Transverse colon (tissue), 4 donors: ENCODE results near the gene CST5. TPM values are rescaled to one million over a fixed set of nuclear protein-coding genes. Genes with fewer than 3 reads are reported as not detected.

Experiments
- DNase-seq: peaks from one replicate; pipeline ENCODE4 v3.0.0-alpha.2; 2019
- H3K27ac ChIP-seq, 4 donors: fragments of 200-600 bp; sonication (generic); 2 replicates each; pipeline ENCODE4 v1.5.1; 2016 to 2018; ENCODE audit warnings: inconsistent platforms in 4 of 4
- H3K27me3 ChIP-seq: fragments of 200-600 bp; sonication (generic); 2 replicates; pipeline ENCODE4 v1.5.1; 2017; ENCODE audit warnings: inconsistent platforms
- H3K36me3 ChIP-seq, 4 donors: fragments of 200-600 bp; sonication (generic); 2 replicates each; pipeline ENCODE4 v1.5.1; 2017 to 2019; ENCODE audit warnings: inconsistent platforms in 4 of 4
- H3K4me1 ChIP-seq, 4 donors: fragments of 200-600 bp; sonication (generic); 2 replicates each; pipeline ENCODE4 v1.5.1; 2017 to 2020; ENCODE audit warnings: inconsistent platforms in 4 of 4
- H3K4me3 ChIP-seq, 4 donors: fragments of 200-600 bp; sonication (generic); 1 replicate in 1 of 4; 2 replicates in 3 of 4; pipeline versions ENCODE4 v1.5.1 to v1.6.1; 2017 to 2019; ENCODE audit warnings: inconsistent platforms in 4 of 4
- H3K9me3 ChIP-seq, 2 donors: fragments of 200-600 bp; sonication (generic); 2 replicates each; pipeline ENCODE4 v1.5.1; 2017 to 2019; ENCODE audit warnings: inconsistent platforms in 2 of 2
- CTCF ChIP-seq, 5 experiments: fragments of 200-600 bp in 3 of 5; fragments of 450-650 bp in 2 of 5; sonication (generic) in 3 of 5; IDR thresholded peaks; 1 replicate in 2 of 5; 2 replicates in 3 of 5; pipeline ENCODE4 v1.5.1; 2016 to 2017; ENCODE audit warnings: antibody characterized with exemption in 5 of 5, inconsistent platforms in 3 of 5, mild to moderate bottlenecking in 2 of 5, moderate library complexity in 1 of 5
- EP300 ChIP-seq: sonication (generic); formaldehyde crosslinking; IDR thresholded peaks from one replicate; pipeline ENCODE4 v1.6.1; 2017; ENCODE audit warnings: antibody characterized with exemption, low read depth
- POLR2A ChIP-seq: fragments of 450-650 bp; IDR thresholded peaks from one replicate; pipeline ENCODE4 v1.6.1; 2016; ENCODE audit warnings: antibody characterized with exemption, mild to moderate bottlenecking, moderate library complexity
- POLR2AphosphoS5 ChIP-seq, 3 donors: sonication (generic); formaldehyde crosslinking; IDR thresholded peaks; one replicate each; pipeline ENCODE4 v1.6.1; 2016; ENCODE audit warnings: antibody characterized with exemption in 3 of 3
- WGBS, 2 donors: methylation state at CpG; one replicate each; pipeline ENCODE4 v1.1.5; 2018; ENCODE audit warnings: low coverage in 1 of 2; 5-methylcytosine and 5-hydroxymethylcytosine counted together
- in situ Hi-C, 4 donors: fragments of 200-750 bp; cut with MboI; loops; one replicate each; pipeline versions ENCODE4 v1.15.0 to v1.15.1; 2017; ENCODE audit warnings: low sequenced_read_pairs in 3 of 4, low pct_ligation_motif_present in 1 of 4, low pct_unique_long_range_greater_than_20kb in 1 of 4
- intact Hi-C: fragments of 100-400 bp; cut with DNase I; formaldehyde crosslinking; loops from one replicate; pipeline ENCODE4 v1.15.1; 2023; ENCODE audit warnings: low total_unique reads
- total RNA-seq, 4 donors: library from RNA; depleted of rRNA; stranded (reverse); fragments of >200 nt; gene quantifications; one replicate each; pipeline ENCODE4 v1.1.0, GENCODE V29; 2016

CST5 gene
- total RNA-seq, 4 donors from 2014 or later: not detected

GRCh38 chr20:23926526-23926880, 47.0 kb upstream of the CST5 start:
- Histone ChIP-seq H3K27ac (no peak overlapping the region), H3K4me1 (no peaks in the 10 kb centered on the region), H3K9me3 (no peaks in the 10 kb centered on the region), H3K27me3 (no peaks in the 10 kb centered on the region), H3K4me3 (no peak overlapping the region), H3K36me3 (no peaks in the 10 kb centered on the region)
- in situ Hi-C loops: loop anchor here in 1 of 4 donors (25.0 kb wide), 1 partner anchor 986 kb away; no protein-coding TSS in a partner anchor
- DNase-seq: no peak
- no peak for TF ChIP-seq EP300
- WGBS, 2 donors: 73% methylated on average over 2 of the region's 2 CpGs; no CpG with 5 or more reads in 1 of the 2 donors
- intact Hi-C loops: no loop called here

GRCh38 chr20:23925789-23926525, 46.4 kb upstream of the CST5 start:
- no peaks in the 10 kb centered on the region for H3K27me3 ChIP-seq
- in situ Hi-C loops (loop anchor here in 1 of 4 donors (25.0 kb wide), 1 partner anchor 986 kb away; no protein-coding TSS in a partner anchor), intact Hi-C loops (no loop called here)
- no peak overlapping the region for H3K27ac ChIP-seq
- WGBS, 2 donors: 74% methylated on average over 6 of the region's 6 CpGs; no CpG with 5 or more reads in 1 of the 2 donors
- TF ChIP-seq CTCF (IDR thresholded peaks at IDR 0.05): no peak
- no peak for TF ChIP-seq POLR2AphosphoS5 (IDR thresholded peaks at IDR 0.05)
- no peak for TF ChIP-seq EP300
- TF ChIP-seq POLR2A: no peak
- H3K36me3 ChIP-seq: no peaks in the 10 kb centered on the region
- no peaks in the 10 kb centered on the region for H3K9me3 ChIP-seq
- no peak overlapping the region for H3K4me3 ChIP-seq
- no peaks in the 10 kb centered on the region for H3K4me1 ChIP-seq
- DNase-seq: no peak

GRCh38 chr20:23924751-23925150, 45.2 kb upstream of the CST5 start:
- H3K4me3 ChIP-seq: no peak overlapping the region
- no peaks in the 10 kb centered on the region for H3K9me3 ChIP-seq
- H3K27ac ChIP-seq: no peak overlapping the region
- DNase-seq: no peak
- intact Hi-C loops: no loop called here
- in situ Hi-C loops: loop anchor here in 1 of 4 donors (25.0 kb wide), 1 partner anchor 988 kb away; no protein-coding TSS in a partner anchor
- WGBS, 2 donors: 76% methylated on average over 2 of the region's 2 CpGs; no CpG with 5 or more reads in 1 of the 2 donors
- TF ChIP-seq POLR2A (no peak), CTCF (IDR thresholded peaks at IDR 0.05) (no peak), POLR2AphosphoS5 (IDR thresholded peaks at IDR 0.05) (no peak), EP300 (no peak)
- H3K4me1 ChIP-seq: no peaks in the 10 kb centered on the region
- no peaks in the 10 kb centered on the region for H3K36me3 ChIP-seq
- H3K27me3 ChIP-seq: no peaks in the 10 kb centered on the region

- H3K27ac ChIP-seq: no peak overlapping the region
- WGBS, 2 donors: 64% methylated on average over 7 of the region's 7 CpGs; no CpG with 5 or more reads in 1 of the 2 donors
- H3K4me1 ChIP-seq: no peaks in the 10 kb centered on the region
- no peaks in the 10 kb centered on the region for H3K9me3 ChIP-seq
- no peak for DNase-seq
- in situ Hi-C loops: no loop called here
- intact Hi-C loops: no loop called here
- H3K27me3 ChIP-seq: no peaks in the 10 kb centered on the region
- H3K36me3 ChIP-seq: no peaks in the 10 kb centered on the region
- no peak overlapping the region for H3K4me3 ChIP-seq
- no peak for TF ChIP-seq POLR2AphosphoS5 (IDR thresholded peaks at IDR 0.05)
- TF ChIP-seq EP300: no peak
- TF ChIP-seq CTCF (IDR thresholded peaks at IDR 0.05): no peak
- TF ChIP-seq POLR2A: no peak
These were observed 44.4 kb upstream of the CST5 start for GRCh38 chr20:23923891-23924435.
